Caco-2 (cell line): ENCODE results near the gene CACNA1C. TPM values are rescaled to one million over a fixed set of nuclear protein-coding genes. Genes with fewer than 3 reads are reported as not detected.
A peak's percentile ranks its signal among the peaks of the same experiment; 100 is the strongest.

Source experiments
- BruUV-seq: library from RNA; stranded (reverse); fragments of 400-500 nt; replicated peaks from 2 replicates; lab custom pipeline; 2021; lab: Mats Ljungman, UMichigan
- CTCF ChIA-PET: fragments of 300-600 bp; sonication (Branson Sonifier 250); formaldehyde crosslinking; loops from one replicate; lab custom pipeline; 2022; ENCODE audit warnings: antibody characterized with exemption; lab: Charles Lee
- POLR2A ChIA-PET: fragments of 300-600 bp; sonication (Branson Sonifier 250); formaldehyde crosslinking; loops from one replicate; lab custom pipeline; 2022; ENCODE audit warnings: antibody characterized with exemption; lab: Charles Lee
- DNase-seq, 2 experiments: peaks; one replicate each; pipeline versions ENCODE4 v3.0.0 to v3.0.0-alpha.2; 2020 to 2022
- H3K27me3 ChIP-seq: replicated peaks from 2 replicates; pipeline ENCODE4 v1.6.0; 2011; ENCODE audit warnings: low read length; ENCODE audit not compliant: control insufficient read depth, insufficient read depth
- H3K36me3 ChIP-seq: 2 replicates; pipeline ENCODE4 v1.5.1; 2011; ENCODE audit warnings: low read length; ENCODE audit not compliant: control insufficient read depth, insufficient read depth
- H3K4me1 ChIP-seq: fragments of 250-450 bp; sonication (Bioruptor Pico); 2 replicates; pipeline ENCODE4 v1.5.1; 2020; ENCODE audit warnings: mild to moderate bottlenecking
- H3K4me3 ChIP-seq: 2 replicates; pipeline ENCODE4 v1.5.1; 2011; ENCODE audit warnings: low read depth, mild to moderate bottlenecking, control low read depth, low read length
- H3K9me3 ChIP-seq: fragments of 250-450 bp; sonication (Bioruptor Pico); 2 replicates; pipeline ENCODE4 v1.5.1; 2020; ENCODE audit warnings: mild to moderate bottlenecking, moderate library complexity
- H3K27ac Mint-ChIP-seq: one replicate; pipeline ENCODE4 v1.8.0; 2022; ENCODE audit warnings: mixed read lengths; ENCODE audit not compliant: unreplicated experiment
- H3K27me3 Mint-ChIP-seq: one replicate; pipeline ENCODE4 v1.8.0; 2022; ENCODE audit warnings: mixed read lengths; ENCODE audit not compliant: insufficient read depth, unreplicated experiment
- H3K36me3 Mint-ChIP-seq: one replicate; pipeline ENCODE4 v1.8.0; 2022; ENCODE audit warnings: mild to moderate bottlenecking, mixed read lengths; ENCODE audit not compliant: insufficient read depth, unreplicated experiment
- H3K4me1 Mint-ChIP-seq: one replicate; pipeline ENCODE4 v1.8.0; 2022; ENCODE audit warnings: low read depth, mixed read lengths; ENCODE audit not compliant: unreplicated experiment
- H3K4me3 Mint-ChIP-seq: one replicate; pipeline ENCODE4 v1.8.0; 2022; ENCODE audit warnings: mild to moderate bottlenecking, moderate library complexity, mixed read lengths; ENCODE audit not compliant: unreplicated experiment
- H3K9me3 Mint-ChIP-seq: one replicate; pipeline ENCODE4 v1.8.0; 2022; ENCODE audit warnings: mixed read lengths; ENCODE audit not compliant: unreplicated experiment
- intact Hi-C: fragments of 100-400 bp; cut with micrococcal nuclease; formaldehyde crosslinking; loops from one replicate; pipeline ENCODE4 v1.10.0; 2022; ENCODE audit not compliant: unreplicated experiment
- total RNA-seq: library from RNA; stranded (reverse); gene quantifications from 2 replicates; pipeline ENCODE4 v1.2.3, GENCODE V29; 2022
- TF ChIP-seq, protein P1 (sequence below), 2 experiments: fragments of 200-600 bp in 1 of 2; IDR thresholded peaks; 1 replicate in 1 of 2; 2 replicates in 1 of 2; pipeline versions ENCODE4 v1.5.1 to v1.8.0; 2011 to 2022; ENCODE audit warnings: antibody characterized with exemption in 1 of 2, control low read depth in 1 of 2, inconsistent platforms in 1 of 2, low read depth in 1 of 2, low read length in 1 of 2, mild to moderate bottlenecking in 1 of 2, moderate library complexity in 1 of 2; ENCODE audit not compliant: insufficient read depth in 1 of 2, severe bottlenecking in 1 of 2, unreplicated experiment in 1 of 2

The CACNA1C gene
- total RNA-seq, 1 experiment from 2014 or later, result not detected

DNA sequence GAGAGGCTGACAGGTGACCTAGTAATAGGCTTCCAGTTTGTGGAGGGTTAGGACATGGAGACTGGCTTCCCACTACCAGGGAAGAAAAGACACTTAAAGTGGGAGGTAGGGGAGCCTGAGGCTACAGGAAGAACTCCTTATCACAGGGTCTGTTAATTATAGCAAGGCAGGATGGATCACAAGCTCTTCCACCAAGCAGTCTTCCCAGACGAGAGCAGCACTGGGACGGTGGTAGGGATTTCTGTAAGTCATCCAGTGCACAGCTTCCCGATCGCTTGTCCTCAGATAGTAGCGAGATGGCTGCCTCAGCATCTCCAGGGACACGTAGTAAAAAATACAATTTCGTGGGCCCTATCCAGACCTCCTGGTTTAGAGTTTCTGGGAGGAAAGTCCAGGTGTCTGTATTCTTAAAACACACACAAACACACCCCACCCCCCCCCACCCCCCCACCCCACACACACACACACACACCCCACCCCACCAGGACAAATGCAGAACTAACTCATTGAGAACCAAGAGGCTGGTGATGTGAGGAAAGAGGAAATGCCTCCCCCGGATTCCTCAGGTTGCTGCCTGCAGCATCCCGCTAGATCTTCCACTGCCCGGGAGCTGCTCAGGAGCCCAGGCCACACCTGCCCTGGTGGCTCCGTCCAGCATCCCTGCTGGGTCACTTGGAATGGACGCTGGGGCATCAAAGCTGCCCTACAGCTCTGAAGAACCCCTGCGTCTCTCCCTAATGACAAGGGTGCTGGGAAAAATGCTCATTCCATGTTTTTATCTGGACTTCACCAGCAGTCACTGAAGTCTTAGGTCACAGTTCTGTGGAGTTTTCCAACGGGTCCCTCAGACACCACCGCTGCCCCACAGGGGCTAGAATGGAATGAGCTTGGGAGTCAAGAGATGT, 307.2 kb downstream of the CACNA1C start:
- 0 out of 2 replicates have a peak, but pooled peaks cover 1% of the 10 kb centered on the region for H3K27me3 ChIP-seq
- H3K36me3 ChIP-seq, result no peaks in the 10 kb centered on the region
- Mint-ChIP-seq H3K9me3 (no peaks in the 10 kb centered on the region), H3K27me3 (peaks cover 24% of the 10 kb centered on the region), H3K4me3 (no peak overlapping the region), H3K36me3 (no peaks in the 10 kb centered on the region), H3K4me1 (no peaks in the 10 kb centered on the region), H3K27ac (no peak overlapping the region)
- H3K4me1 ChIP-seq, result no peaks in the 10 kb centered on the region
- CTCF ChIA-PET, result interaction anchor here (0.6 to 0.7 kb wide), 5 partner anchors 9 to 517 kb away, joined by 3 to 5 read pairs (median 3); partner anchors contain the start of genes FOXM1 and RHNO1
- TF ChIP-seq, protein P1, sequence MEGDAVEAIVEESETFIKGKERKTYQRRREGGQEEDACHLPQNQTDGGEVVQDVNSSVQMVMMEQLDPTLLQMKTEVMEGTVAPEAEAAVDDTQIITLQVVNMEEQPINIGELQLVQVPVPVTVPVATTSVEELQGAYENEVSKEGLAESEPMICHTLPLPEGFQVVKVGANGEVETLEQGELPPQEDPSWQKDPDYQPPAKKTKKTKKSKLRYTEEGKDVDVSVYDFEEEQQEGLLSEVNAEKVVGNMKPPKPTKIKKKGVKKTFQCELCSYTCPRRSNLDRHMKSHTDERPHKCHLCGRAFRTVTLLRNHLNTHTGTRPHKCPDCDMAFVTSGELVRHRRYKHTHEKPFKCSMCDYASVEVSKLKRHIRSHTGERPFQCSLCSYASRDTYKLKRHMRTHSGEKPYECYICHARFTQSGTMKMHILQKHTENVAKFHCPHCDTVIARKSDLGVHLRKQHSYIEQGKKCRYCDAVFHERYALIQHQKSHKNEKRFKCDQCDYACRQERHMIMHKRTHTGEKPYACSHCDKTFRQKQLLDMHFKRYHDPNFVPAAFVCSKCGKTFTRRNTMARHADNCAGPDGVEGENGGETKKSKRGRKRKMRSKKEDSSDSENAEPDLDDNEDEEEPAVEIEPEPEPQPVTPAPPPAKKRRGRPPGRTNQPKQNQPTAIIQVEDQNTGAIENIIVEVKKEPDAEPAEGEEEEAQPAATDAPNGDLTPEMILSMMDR (IDR thresholded peaks at IDR 0.05; ENCODE audit: insufficient read depth in 1 of 2, low read depth in 1 of 2, low read length in 1 of 2, severe bottlenecking in 1 of 2, unreplicated experiment in 1 of 2), result no peak
- POLR2A ChIA-PET, result interaction anchor here (0.6 kb wide), 1 partner anchor 176 kb away, joined by 3 read pairs; no protein-coding TSS in a partner anchor
- H3K9me3 ChIP-seq, result no peaks in the 10 kb centered on the region
- DNase-seq, result peak in 1 of 2 experiments; percentile 26
- intact Hi-C loops, result no loop called here
- BruUV-seq, result no TSS peak
- no peak overlapping the region for H3K4me3 ChIP-seq

DNA sequence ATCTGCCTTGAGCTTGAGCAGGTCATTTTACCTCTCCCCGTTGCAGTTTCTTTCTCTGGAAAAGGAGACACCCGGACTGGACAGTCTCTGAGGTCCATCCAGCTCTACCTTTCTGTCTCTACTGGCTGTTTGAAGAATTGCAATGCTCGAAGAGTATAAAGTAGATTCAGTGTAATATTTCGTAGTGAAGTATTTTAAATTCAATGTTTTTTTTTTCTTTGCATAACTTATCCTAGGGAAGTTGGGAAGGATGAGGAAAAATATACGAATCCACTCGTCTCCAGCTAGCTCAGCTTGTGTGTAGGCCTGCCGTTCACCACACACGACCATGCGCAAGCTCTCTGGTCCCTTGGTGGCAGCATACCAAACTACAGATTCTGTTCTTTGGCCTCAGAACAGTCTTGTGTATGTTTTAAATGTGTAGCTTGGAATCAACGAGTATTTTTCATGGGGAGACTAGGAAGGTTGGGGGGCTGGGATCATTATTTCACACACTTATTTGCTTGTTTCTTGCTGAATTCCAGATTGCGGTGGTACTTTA, 307.9 kb downstream of the CACNA1C start:
- no peaks in the 10 kb centered on the region for H3K4me1 ChIP-seq
- Mint-ChIP-seq H3K27me3 (peaks cover 24% of the 10 kb centered on the region), H3K27ac (no peak overlapping the region), H3K9me3 (no peaks in the 10 kb centered on the region), H3K4me1 (no peaks in the 10 kb centered on the region), H3K4me3 (no peak overlapping the region), H3K36me3 (no peaks in the 10 kb centered on the region)
- H3K27me3 ChIP-seq, result 0 out of 2 replicates have a peak, but pooled peaks cover under 1% of the 10 kb centered on the region
- CTCF ChIA-PET, result interaction anchor here (0.5 to 0.7 kb wide), 8 partner anchors 9 to 516 kb away, joined by 3 to 5 read pairs (median 3); partner anchors contain the start of genes FOXM1 and RHNO1
- POLR2A ChIA-PET, result interaction anchor here (0.6 kb wide), 1 partner anchor 177 kb away, joined by 3 read pairs; no protein-coding TSS in a partner anchor
- no peaks in the 10 kb centered on the region for H3K9me3 ChIP-seq
- BruUV-seq, result no TSS peak
- H3K4me3 ChIP-seq, result no peak overlapping the region
- intact Hi-C loops, result no loop called here
- DNase-seq, result peak in 1 of 2 experiments; percentile 4
- TF ChIP-seq, protein P1 (IDR thresholded peaks at IDR 0.05; ENCODE audit: insufficient read depth in 1 of 2, low read depth in 1 of 2, low read length in 1 of 2, severe bottlenecking in 1 of 2, unreplicated experiment in 1 of 2), result peak; percentile 43 to 81
- H3K36me3 ChIP-seq, result no peaks in the 10 kb centered on the region

DNA sequence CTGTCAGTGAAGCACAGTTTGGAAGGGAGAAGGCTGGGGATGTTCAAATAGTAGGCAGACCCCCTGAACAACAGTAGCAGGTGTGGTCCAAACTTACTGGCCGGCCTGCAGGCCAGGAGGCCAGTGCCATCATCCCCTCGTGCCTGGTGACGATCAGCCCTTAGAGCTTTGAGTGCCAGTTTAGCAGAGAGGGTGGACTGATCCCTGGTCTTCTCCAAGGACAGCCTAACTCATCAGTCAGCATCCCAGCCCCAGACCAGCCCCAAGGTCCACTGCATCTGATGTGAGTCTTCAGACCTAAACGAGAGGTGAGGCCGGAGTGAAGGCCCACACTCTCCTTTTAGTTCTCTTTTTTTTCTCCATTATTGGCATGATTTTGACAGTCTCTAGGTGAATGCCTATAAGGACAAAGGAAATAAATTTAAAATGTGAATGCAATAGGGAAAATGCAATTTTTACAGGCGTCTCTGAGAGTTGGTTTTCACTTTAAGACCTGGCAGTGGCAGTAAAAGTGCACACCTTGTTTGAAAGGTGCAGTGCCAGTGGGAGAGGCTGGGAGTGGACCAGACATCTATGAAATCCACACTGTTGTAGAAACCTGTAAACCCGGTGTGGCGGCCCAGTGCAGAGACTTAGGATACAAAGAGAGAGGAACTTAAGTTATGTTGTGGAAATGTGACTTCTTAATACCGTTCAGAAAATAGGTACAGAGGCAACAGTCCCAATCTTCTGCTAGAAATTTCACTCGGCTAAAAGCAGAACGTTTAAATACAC, 311.2 kb downstream of the CACNA1C start:
- TF ChIP-seq, protein P1 (IDR thresholded peaks at IDR 0.05; ENCODE audit: insufficient read depth in 1 of 2, low read depth in 1 of 2, low read length in 1 of 2, severe bottlenecking in 1 of 2, unreplicated experiment in 1 of 2), result no peak
- Histone ChIP-seq H3K4me1 (no peaks in the 10 kb centered on the region), H3K36me3 (no peaks in the 10 kb centered on the region), H3K4me3 (no peak overlapping the region), H3K27me3 (no peaks in the 10 kb centered on the region), H3K9me3 (peaks cover 7% of the 10 kb centered on the region)
- Mint-ChIP-seq H3K4me3 (no peak overlapping the region), H3K27ac (no peak overlapping the region), H3K9me3 (peaks cover 9% of the 10 kb centered on the region), H3K4me1 (no peaks in the 10 kb centered on the region), H3K36me3 (no peaks in the 10 kb centered on the region), H3K27me3 (peaks cover 23% of the 10 kb centered on the region)
- CTCF ChIA-PET, result no interaction called here
- no peak for DNase-seq
- POLR2A ChIA-PET, result no interaction called here
- intact Hi-C loops, result no loop called here
- BruUV-seq, result no TSS peak
